ENCODE results near the gene BCORL1.

Gene BCORL1

GRCh38 chrX:130095249-130096030 lies 113.0 kb downstream of the BCORL1 start:
- DNase-seq = no peak

- no peak for DNase-seq
Measured at GRCh38 chrX:130097507-130098209, 115.2 kb downstream of the BCORL1 start.

- no peak for DNase-seq
Measured at GRCh38 chrX:130098210-130098552, 115.7 kb downstream of the BCORL1 start.

GRCh38 chrX:130100180-130100579 lies 117.7 kb downstream of the BCORL1 start:
- DNase-seq = no peak

GRCh38 chrX:130103605-130104004 lies 121.2 kb downstream of the BCORL1 start:
- DNase-seq = no peak

- no peak for DNase-seq
Measured at GRCh38 chrX:130105244-130105643, 122.8 kb downstream of the BCORL1 start.

- no peak for DNase-seq
Measured at GRCh38 chrX:130106071-130106470, 123.6 kb downstream of the BCORL1 start.

All from AML-193 (cell line).